RKO (cell line): Measurements from ENCODE around the gene STK11.
"Not testable (repeated sequence)": the region's sequence is repeated elsewhere in the genome, so short reads cannot be mapped to it uniquely, and the experiment has no call there.

Experiments
- DNase-seq: peaks from one replicate; pipeline ENCODE4 v3.0.0-alpha.2; 2016; ENCODE audit warnings: low spot score

Gene STK11

GRCh38 chr19:1169921-1170885 is 35.4 kb upstream of the STK11 start:
- peak; percentile 91 for DNase-seq

- DNase-seq = no peak
Observed at GRCh38 chr19:1170938-1171754, 34.4 kb upstream of the STK11 start.

GRCh38 chr19:1171755-1172352 is 33.7 kb upstream of the STK11 start:
- no peak for DNase-seq

GRCh38 chr19:1172353-1173158 is 33.0 kb upstream of the STK11 start:
- DNase-seq = peak; percentile 78

GRCh38 chr19:1173159-1173844 is 32.3 kb upstream of the STK11 start:
- DNase-seq = peak; percentile 53

- DNase-seq = peak; percentile 83
Observed at GRCh38 chr19:1173845-1174809, 31.5 kb upstream of the STK11 start, which contains the start of gene SBNO2. SBNO2 (minus strand) TSS chr19:1174268; CDS start chr19:1154276, 19,992 bp downstream.

- peak; percentile 68 for DNase-seq
Observed at GRCh38 chr19:1177322-1178114, 28.1 kb upstream of the STK11 start.

GRCh38 chr19:1181606-1182005 is 24.0 kb upstream of the STK11 start:
- no peak for DNase-seq

- no peak for DNase-seq
Observed at GRCh38 chr19:1182068-1182467, 23.5 kb upstream of the STK11 start.

GRCh38 chr19:1182727-1183126 is 22.9 kb upstream of the STK11 start:
- no peak for DNase-seq

GRCh38 chr19:1183543-1184172 is 21.9 kb upstream of the STK11 start:
- no peak for DNase-seq

GRCh38 chr19:1189419-1189818 is 16.2 kb upstream of the STK11 start:
- no peak for DNase-seq

- no peak for DNase-seq
Observed at GRCh38 chr19:1199531-1199930, 6.0 kb upstream of the STK11 start.

- DNase-seq = not testable (repeated sequence)
Observed at GRCh38 chr19:1200614-1201013, 5.0 kb upstream of the STK11 start.

GRCh38 chr19:1206150-1206863 is 729 bp downstream of the STK11 start:
- DNase-seq = no peak

GRCh38 chr19:1206864-1207450 is 1.4 kb downstream of the STK11 start:
- DNase-seq = peak; percentile 39

GRCh38 chr19:1208830-1209229 is 3.3 kb downstream of the STK11 start:
- DNase-seq = peak; percentile 55
